ENCODE results near the gene DNMT3A. TPM values are rescaled to one million over a fixed set of nuclear protein-coding genes. Genes with fewer than 3 reads are reported as not detected.

Gene DNMT3A
- total RNA-seq, 1 donor from 2014 or later, result 49.9 TPM

DNA sequence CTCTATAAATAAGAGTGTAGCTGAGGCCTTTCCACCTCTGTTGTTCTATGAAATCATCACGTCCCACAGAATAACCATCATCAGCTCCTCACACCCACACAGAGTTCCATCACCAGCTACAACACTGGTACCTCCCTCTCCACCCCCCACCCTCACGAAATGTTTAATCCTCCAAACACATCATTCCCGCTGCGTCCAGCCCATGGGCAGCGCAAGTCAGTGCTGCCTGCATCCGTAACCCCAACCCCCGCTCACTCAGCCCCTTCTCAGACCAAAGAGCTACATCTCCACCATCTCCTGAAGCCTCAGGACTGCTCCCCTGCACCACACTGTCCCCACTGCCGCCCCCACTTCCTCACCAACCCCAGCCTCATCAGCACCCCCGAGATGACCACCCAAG lies 19.4 kb downstream of the DNMT3A start:
- no peak for ATAC-seq (ENCODE audit: low read depth)
- intact Hi-C loops (cut with micrococcal nuclease), result no loop called here

DNA sequence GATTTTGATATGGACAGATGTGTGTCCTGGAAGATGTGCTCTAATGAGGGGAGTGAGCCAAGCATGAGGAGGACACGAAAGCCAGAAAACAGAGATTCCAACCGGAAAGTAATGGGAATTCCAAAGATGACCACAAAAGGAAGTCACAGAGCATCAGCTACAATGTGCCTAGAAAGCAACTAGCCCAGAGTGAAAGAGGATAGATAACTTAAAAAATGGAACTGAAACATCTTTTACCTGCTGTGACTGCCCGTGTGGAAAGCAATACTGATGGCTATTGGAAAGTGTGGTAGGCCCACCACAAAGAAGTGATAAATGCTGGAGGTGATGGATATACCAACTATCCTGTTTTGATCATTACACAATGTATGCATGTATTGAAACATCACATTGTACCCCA lies 21.6 kb downstream of the DNMT3A start:
- no peaks in the 10 kb centered on the region for H3K27me3 Mint-ChIP-seq
- no peak for DNase-seq
- TF ChIP-seq, protein P1, sequence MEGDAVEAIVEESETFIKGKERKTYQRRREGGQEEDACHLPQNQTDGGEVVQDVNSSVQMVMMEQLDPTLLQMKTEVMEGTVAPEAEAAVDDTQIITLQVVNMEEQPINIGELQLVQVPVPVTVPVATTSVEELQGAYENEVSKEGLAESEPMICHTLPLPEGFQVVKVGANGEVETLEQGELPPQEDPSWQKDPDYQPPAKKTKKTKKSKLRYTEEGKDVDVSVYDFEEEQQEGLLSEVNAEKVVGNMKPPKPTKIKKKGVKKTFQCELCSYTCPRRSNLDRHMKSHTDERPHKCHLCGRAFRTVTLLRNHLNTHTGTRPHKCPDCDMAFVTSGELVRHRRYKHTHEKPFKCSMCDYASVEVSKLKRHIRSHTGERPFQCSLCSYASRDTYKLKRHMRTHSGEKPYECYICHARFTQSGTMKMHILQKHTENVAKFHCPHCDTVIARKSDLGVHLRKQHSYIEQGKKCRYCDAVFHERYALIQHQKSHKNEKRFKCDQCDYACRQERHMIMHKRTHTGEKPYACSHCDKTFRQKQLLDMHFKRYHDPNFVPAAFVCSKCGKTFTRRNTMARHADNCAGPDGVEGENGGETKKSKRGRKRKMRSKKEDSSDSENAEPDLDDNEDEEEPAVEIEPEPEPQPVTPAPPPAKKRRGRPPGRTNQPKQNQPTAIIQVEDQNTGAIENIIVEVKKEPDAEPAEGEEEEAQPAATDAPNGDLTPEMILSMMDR (IDR thresholded peaks at IDR 0.05), result no peak
- peaks cover 36% of the 10 kb centered on the region for H3K4me1 Mint-ChIP-seq
- ChIA-PET CTCF (no interaction called here), POLR2A (interaction anchor here (1.0 kb wide), 2 partner anchors 13 to 18 kb away, joined by 3 to 4 read pairs; no protein-coding TSS in a partner anchor)
- intact Hi-C loops (cut with micrococcal nuclease), result loop anchor here (2.0 kb wide), 1 partner anchor 17 kb away; no protein-coding TSS in a partner anchor
- H3K36me3 Mint-ChIP-seq (ENCODE audit: low read depth), result peaks cover 6% of the 10 kb centered on the region
- peak; percentile 58 for ATAC-seq (ENCODE audit: low read depth)
- H3K9me3 Mint-ChIP-seq, result no peaks in the 10 kb centered on the region
- no peak overlapping the region for H3K4me3 Mint-ChIP-seq
- no peak overlapping the region for H3K27ac Mint-ChIP-seq

More for the DNA sequence above, 19.4 kb downstream of the DNMT3A start:
- CTCF ChIA-PET, result no interaction called here
- no peaks in the 10 kb centered on the region for H3K27me3 Mint-ChIP-seq
- H3K36me3 Mint-ChIP-seq (ENCODE audit: low read depth), result peaks cover 14% of the 10 kb centered on the region
- H3K4me3 Mint-ChIP-seq, result no peak overlapping the region
- TF ChIP-seq, protein P1 (IDR thresholded peaks at IDR 0.05), result no peak
- no peak overlapping the region for H3K27ac Mint-ChIP-seq
- POLR2A ChIA-PET, result interaction anchor here (0.7 kb wide), 1 partner anchor 17 kb away, joined by 4 read pairs; no protein-coding TSS in a partner anchor
- peaks cover 15% of the 10 kb centered on the region for H3K4me1 Mint-ChIP-seq
- peaks cover 7% of the 10 kb centered on the region for H3K9me3 Mint-ChIP-seq
- DNase-seq, result no peak

DNA sequence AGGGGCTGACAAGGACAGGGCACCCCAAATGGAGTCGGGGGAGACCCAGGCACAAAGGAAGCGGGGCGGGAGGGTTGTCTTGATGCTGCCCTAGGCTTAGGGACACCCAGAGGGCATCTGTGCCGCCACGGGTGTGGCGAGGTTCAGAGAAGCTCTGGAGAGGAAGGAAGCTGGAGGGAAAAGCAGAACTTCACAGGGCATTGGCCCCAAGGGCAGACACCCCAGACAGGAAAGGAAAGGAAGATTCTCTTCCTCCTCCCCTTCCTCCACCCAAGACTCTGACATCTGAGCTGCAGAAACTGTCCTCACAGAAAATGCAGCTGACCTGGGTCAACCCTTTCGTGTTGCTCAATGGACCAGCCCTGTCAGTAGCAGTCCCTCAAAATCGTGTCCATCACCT lies 25.6 kb downstream of the DNMT3A start:
- CTCF ChIA-PET, result no interaction called here
- Mint-ChIP-seq H3K4me1 (peaks cover 44% of the 10 kb centered on the region), H3K9me3 (no peaks in the 10 kb centered on the region), H3K27ac (no peak overlapping the region), H3K4me3 (no peak overlapping the region), H3K36me3 (ENCODE audit: low read depth) (peaks cover 25% of the 10 kb centered on the region), H3K27me3 (no peaks in the 10 kb centered on the region)
- intact Hi-C loops (cut with micrococcal nuclease), result no loop called here
- TF ChIP-seq, protein P1 (IDR thresholded peaks at IDR 0.05), result no peak
- POLR2A ChIA-PET, result interaction anchor here (0.6 to 2.4 kb wide), 3 partner anchors 9 to 142 kb away, joined by 4 to 10 read pairs (median 5); no protein-coding TSS in a partner anchor
- ATAC-seq (ENCODE audit: low read depth), result no peak
- DNase-seq, result no peak

DNA sequence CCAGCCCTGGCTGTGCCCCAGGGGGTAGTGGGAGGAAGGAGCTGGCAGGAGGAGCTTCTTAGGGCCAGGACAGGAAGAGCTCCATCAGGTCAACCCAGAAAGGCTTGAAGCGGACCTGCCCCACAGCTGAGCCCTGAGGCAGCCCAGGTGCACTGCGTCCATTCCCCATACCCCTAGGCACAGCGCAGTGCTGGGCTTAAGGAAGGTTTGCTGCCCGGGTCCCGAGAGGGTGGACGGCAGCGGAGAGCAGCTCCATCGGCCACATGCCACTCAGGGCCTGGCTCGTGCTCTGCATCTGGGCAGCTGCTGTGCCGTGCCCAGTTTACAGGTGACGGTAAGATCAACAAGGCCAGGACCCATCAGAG lies 26.4 kb downstream of the DNMT3A start:
- intact Hi-C loops (cut with micrococcal nuclease), result no loop called here
- peaks cover 28% of the 10 kb centered on the region for H3K36me3 Mint-ChIP-seq (ENCODE audit: low read depth)
- H3K4me3 Mint-ChIP-seq, result no peak overlapping the region

More for the DNA sequence above, 26.4 kb downstream of the DNMT3A start:
- H3K27me3 Mint-ChIP-seq, result no peaks in the 10 kb centered on the region
- ChIA-PET POLR2A (interaction anchor here (0.9 to 2.4 kb wide), 3 partner anchors 9 to 12 kb away, joined by 4 to 10 read pairs (median 5); no protein-coding TSS in a partner anchor), CTCF (interaction anchor here (1.1 kb wide), 1 partner anchor 36 kb away, joined by 4 read pairs; no protein-coding TSS in a partner anchor)
- no peak overlapping the region for H3K27ac Mint-ChIP-seq
- TF ChIP-seq, protein P1 (IDR thresholded peaks at IDR 0.05), result no peak
- no peaks in the 10 kb centered on the region for H3K9me3 Mint-ChIP-seq
- peaks cover 42% of the 10 kb centered on the region for H3K4me1 Mint-ChIP-seq
- ATAC-seq (ENCODE audit: low read depth) (no peak), DNase-seq (no peak)

All from activated B cell treated with CpG ODN at 0.5 μM for 24 hours (primary cell).